Measurements from ENCODE around the gene STXBP5. TPM values are rescaled to one million over a fixed set of nuclear protein-coding genes. Genes with fewer than 3 reads are reported as not detected.

STXBP5 gene
- total and polyA plus RNA-seq, 2 donors (not counting 1 experiment from before 2014, with no cell fraction given) = 4.6 to 24.1 TPM

- H3K4me1 ChIP-seq (ENCODE audit: control insufficient read depth in 2 of 2, insufficient read depth in 2 of 2, low read length in 2 of 2) = no peaks in the 10 kb centered on the region
- DNase-seq (no peak), ATAC-seq (ENCODE audit: low read depth) (no peak)
- no peaks in the 10 kb centered on the region for H3K4me1 Mint-ChIP-seq
- intact Hi-C loops (cut with micrococcal nuclease) = no loop called here
- no peak overlapping the region for H3K27ac Mint-ChIP-seq
- H3K36me3 ChIP-seq (replicated peaks in 1 of 2; ENCODE audit: control extremely low read depth in 1 of 2, control insufficient read depth in 1 of 2, extremely low read depth in 1 of 2, insufficient read depth in 2 of 2, low read length in 1 of 2) = no peaks in the 10 kb centered on the region
- no peak overlapping the region for H3K27ac ChIP-seq (ENCODE audit: low read length in 2 of 2)
- H3K27me3 ChIP-seq (replicated peaks in 1 of 4; ENCODE audit: control extremely low read depth in 1 of 4, control insufficient read depth in 3 of 4, insufficient read depth in 4 of 4, low read length in 3 of 4) = no peaks in the 10 kb centered on the region
- H2AFZ ChIP-seq (ENCODE audit: insufficient read depth, low read depth, low read length, poor library complexity, severe bottlenecking) = no peak overlapping the region
- no peak overlapping the region for H3K4me3 Mint-ChIP-seq
- H3K9me3 ChIP-seq (ENCODE audit: control extremely low read depth in 1 of 3, control insufficient read depth in 2 of 3, insufficient read depth in 1 of 3, low read length in 2 of 3) = no peaks in the 10 kb centered on the region
- no peak overlapping the region for H3K4me3 ChIP-seq (ENCODE audit: control extremely low read depth in 1 of 5, extremely low read depth in 1 of 5, insufficient read depth in 1 of 5, low read depth in 2 of 5, low read length in 4 of 5)
- no peaks in the 10 kb centered on the region for H4K20me1 ChIP-seq (ENCODE audit: control insufficient read depth, insufficient read depth, low read length, poor library complexity, severe bottlenecking)
- no peak overlapping the region for H3K9ac ChIP-seq (ENCODE audit: low read length)
- 78% methylated on average over 2 of the region's 3 CpGs for WGBS (ENCODE audit: insufficient coverage)
- no peaks in the 10 kb centered on the region for H3K9me3 Mint-ChIP-seq (ENCODE audit: insufficient read depth)
- CTCF ChIA-PET = no interaction called here
- peaks cover 13% of the 10 kb centered on the region for H3K27me3 Mint-ChIP-seq
- H3K4me2 ChIP-seq (replicated peaks; ENCODE audit: low read depth, low read length, poor library complexity, severe bottlenecking) = no peak overlapping the region
- POLR2A ChIA-PET = no interaction called here
- H3K79me2 ChIP-seq (ENCODE audit: control insufficient read depth, insufficient read depth, low read length) = no peaks in the 10 kb centered on the region
- TF ChIP-seq CTCF (IDR thresholded peaks at IDR 0.05) = no peak
- TF ChIP-seq EZH2 (IDR thresholded peaks at IDR 0.05; ENCODE audit: borderline replicate concordance, insufficient read depth, low read depth, low read length, poor library complexity, severe bottlenecking) = no peak
Measured at GRCh38 chr6:147185216-147185615, 19.0 kb upstream of the STXBP5 start.

- Histone ChIP-seq H3K4me1 (ENCODE audit: control insufficient read depth in 2 of 2, insufficient read depth in 2 of 2, low read length in 2 of 2) (peaks cover 7 to 8% of the 10 kb centered on the region in 2 donors), H3K79me2 (ENCODE audit: control insufficient read depth, insufficient read depth, low read length) (no peaks in the 10 kb centered on the region), H3K36me3 (replicated peaks in 1 of 2; ENCODE audit: control extremely low read depth in 1 of 2, control insufficient read depth in 1 of 2, extremely low read depth in 1 of 2, insufficient read depth in 2 of 2, low read length in 1 of 2) (no peaks in the 10 kb centered on the region), H3K9me3 (ENCODE audit: control extremely low read depth in 1 of 3, control insufficient read depth in 2 of 3, insufficient read depth in 1 of 3, low read length in 2 of 3) (no peaks in the 10 kb centered on the region), H3K27ac (ENCODE audit: low read length in 2 of 2) (no peak overlapping the region), H3K27me3 (replicated peaks in 1 of 4; ENCODE audit: control extremely low read depth in 1 of 4, control insufficient read depth in 3 of 4, insufficient read depth in 4 of 4, low read length in 3 of 4) (no peaks in the 10 kb centered on the region), H3K9ac (ENCODE audit: low read length) (no peak overlapping the region), H4K20me1 (ENCODE audit: control insufficient read depth, insufficient read depth, low read length, poor library complexity, severe bottlenecking) (no peaks in the 10 kb centered on the region), H3K4me3 (ENCODE audit: control extremely low read depth in 1 of 5, extremely low read depth in 1 of 5, insufficient read depth in 1 of 5, low read depth in 2 of 5, low read length in 4 of 5) (no peak overlapping the region), H3K4me2 (replicated peaks; ENCODE audit: low read depth, low read length, poor library complexity, severe bottlenecking) (no peak overlapping the region), H2AFZ (ENCODE audit: insufficient read depth, low read depth, low read length, poor library complexity, severe bottlenecking) (no peak overlapping the region)
- no peak for TF ChIP-seq CTCF (IDR thresholded peaks at IDR 0.05)
- no peak for TF ChIP-seq EZH2 (IDR thresholded peaks at IDR 0.05; ENCODE audit: borderline replicate concordance, insufficient read depth, low read depth, low read length, poor library complexity, severe bottlenecking)
- intact Hi-C loops (cut with micrococcal nuclease) = no loop called here
- Mint-ChIP-seq H3K9me3 (ENCODE audit: insufficient read depth) (no peaks in the 10 kb centered on the region), H3K27ac (no peak overlapping the region), H3K4me1 (peaks cover 10% of the 10 kb centered on the region), H3K4me3 (no peak overlapping the region), H3K27me3 (peaks cover 3% of the 10 kb centered on the region)
- ChIA-PET POLR2A (interaction anchor here (0.8 kb wide), 1 partner anchor 22 kb away, joined by 7 read pairs; no protein-coding TSS in a partner anchor), CTCF (no interaction called here)
- 97% methylated on average over 3 of the region's 5 CpGs for WGBS (ENCODE audit: insufficient coverage)
- DNase-seq = no peak
- no peak for ATAC-seq (ENCODE audit: low read depth)
Measured at GRCh38 chr6:147190556-147190955, 13.7 kb upstream of the STXBP5 start.
